ENCODE data around the gene MSX1. TPM values are rescaled to one million over a fixed set of nuclear protein-coding genes. Genes with fewer than 3 reads are reported as not detected.

Gene MSX1
- total RNA-seq, 4 donors from 2014 or later = 1.2 to 4.4 (median 2.5) TPM

GRCh38 chr4:4849524-4850193, 9.8 kb upstream of the MSX1 start:
- peaks cover 49 to 62% (median 53%) of the 10 kb centered on the region in 3 donors for H3K27me3 ChIP-seq
- in situ Hi-C loops (cut with MboI; ENCODE audit: low sequenced_read_pairs in 4 of 4) = no loop called here

GRCh38 chr4:4851081-4851480, 8.4 kb upstream of the MSX1 start:
- in situ Hi-C loops (cut with MboI; ENCODE audit: low sequenced_read_pairs in 4 of 4) = no loop called here
- Histone ChIP-seq H3K36me3 (no peaks in the 10 kb centered on the region), H3K9me3 (no peaks in the 10 kb centered on the region), H3K27ac (no peak overlapping the region), H3K4me3 (no peak overlapping the region), H3K4me1 (peaks cover 0 to 20% of the 10 kb centered on the region in 2 donors), H3K27me3 (peaks cover 60 to 76% (median 65%) of the 10 kb centered on the region in 3 donors)
- ATAC-seq = no peak
- DNase-seq = no peak
- intact Hi-C loops (cut with DNase I; ENCODE audit: low total_unique reads) = no loop called here
- TF ChIP-seq, protein P1, sequence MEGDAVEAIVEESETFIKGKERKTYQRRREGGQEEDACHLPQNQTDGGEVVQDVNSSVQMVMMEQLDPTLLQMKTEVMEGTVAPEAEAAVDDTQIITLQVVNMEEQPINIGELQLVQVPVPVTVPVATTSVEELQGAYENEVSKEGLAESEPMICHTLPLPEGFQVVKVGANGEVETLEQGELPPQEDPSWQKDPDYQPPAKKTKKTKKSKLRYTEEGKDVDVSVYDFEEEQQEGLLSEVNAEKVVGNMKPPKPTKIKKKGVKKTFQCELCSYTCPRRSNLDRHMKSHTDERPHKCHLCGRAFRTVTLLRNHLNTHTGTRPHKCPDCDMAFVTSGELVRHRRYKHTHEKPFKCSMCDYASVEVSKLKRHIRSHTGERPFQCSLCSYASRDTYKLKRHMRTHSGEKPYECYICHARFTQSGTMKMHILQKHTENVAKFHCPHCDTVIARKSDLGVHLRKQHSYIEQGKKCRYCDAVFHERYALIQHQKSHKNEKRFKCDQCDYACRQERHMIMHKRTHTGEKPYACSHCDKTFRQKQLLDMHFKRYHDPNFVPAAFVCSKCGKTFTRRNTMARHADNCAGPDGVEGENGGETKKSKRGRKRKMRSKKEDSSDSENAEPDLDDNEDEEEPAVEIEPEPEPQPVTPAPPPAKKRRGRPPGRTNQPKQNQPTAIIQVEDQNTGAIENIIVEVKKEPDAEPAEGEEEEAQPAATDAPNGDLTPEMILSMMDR (IDR thresholded peaks at IDR 0.05 in 4 of 5, conservative IDR thresholded peaks at IDR 0.05 in 1 of 5) = no peak
- TF ChIP-seq POLR2A (IDR thresholded peaks at IDR 0.05) = no peak

More at GRCh38 chr4:4849524-4850193, 9.8 kb upstream of the MSX1 start:
- Histone ChIP-seq H3K36me3 (no peaks in the 10 kb centered on the region), H3K4me3 (no peak overlapping the region), H3K9me3 (no peaks in the 10 kb centered on the region), H3K4me1 (peaks cover 0 to 13% of the 10 kb centered on the region in 2 donors), H3K27ac (no peak overlapping the region)
- no peak for ATAC-seq
- intact Hi-C loops (cut with DNase I; ENCODE audit: low total_unique reads) = no loop called here
- TF ChIP-seq, protein P1 (IDR thresholded peaks at IDR 0.05 in 4 of 5, conservative IDR thresholded peaks at IDR 0.05 in 1 of 5) = no peak
- TF ChIP-seq POLR2A (IDR thresholded peaks at IDR 0.05) = no peak
- DNase-seq = no peak

DNA sequence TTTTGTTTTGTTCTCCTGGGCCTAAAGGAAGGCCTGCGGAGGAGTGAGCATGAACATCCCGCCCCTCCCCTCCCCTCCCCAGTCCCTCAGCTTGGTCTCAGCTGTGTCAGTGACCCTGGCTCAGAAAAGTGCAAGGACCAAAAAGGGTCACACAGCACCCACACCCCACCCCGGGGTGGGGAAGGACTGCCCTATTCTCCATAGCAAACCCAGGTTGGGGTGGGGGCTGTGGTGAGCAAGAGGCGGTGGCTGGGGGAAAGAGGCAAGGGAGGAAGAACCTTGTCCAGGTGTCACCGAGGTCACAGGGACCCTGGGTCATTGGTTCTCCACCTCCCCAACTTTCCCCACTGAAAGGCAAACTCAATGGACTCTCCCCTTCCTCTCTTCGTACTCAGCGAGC, 7.6 kb upstream of the MSX1 start:
- Histone ChIP-seq H3K36me3 (no peaks in the 10 kb centered on the region), H3K4me1 (peaks cover 4 to 29% of the 10 kb centered on the region in 2 donors), H3K9me3 (no peaks in the 10 kb centered on the region), H3K27me3 (peaks cover 67 to 82% (median 72%) of the 10 kb centered on the region in 3 donors), H3K27ac (no peak overlapping the region), H3K4me3 (no peak overlapping the region)
- in situ Hi-C loops (cut with MboI; ENCODE audit: low sequenced_read_pairs in 4 of 4) = no loop called here
- intact Hi-C loops (cut with DNase I; ENCODE audit: low total_unique reads) = no loop called here
- ATAC-seq (no peak), DNase-seq (no peak)
- TF ChIP-seq POLR2A (IDR thresholded peaks at IDR 0.05) = no peak
- TF ChIP-seq, protein P1 (IDR thresholded peaks at IDR 0.05 in 4 of 5, conservative IDR thresholded peaks at IDR 0.05 in 1 of 5) = no peak

GRCh38 chr4:4852591-4853362, 6.7 kb upstream of the MSX1 start:
- intact Hi-C loops (cut with DNase I; ENCODE audit: low total_unique reads) = no loop called here
- peak overlapping the region; percentile 29 to 46 (median 33) for H3K4me3 ChIP-seq
- H3K27ac ChIP-seq = no peak overlapping the region
- no peak for DNase-seq
- peak; percentile 46 to 57 for ATAC-seq
- H3K27me3 ChIP-seq = peaks cover 75 to 85% (median 81%) of the 10 kb centered on the region in 3 donors
- TF ChIP-seq, protein P1 (IDR thresholded peaks at IDR 0.05 in 4 of 5, conservative IDR thresholded peaks at IDR 0.05 in 1 of 5) = no peak
- no peak for TF ChIP-seq POLR2A (IDR thresholded peaks at IDR 0.05)
- H3K36me3 ChIP-seq = no peaks in the 10 kb centered on the region
- peaks cover 4 to 34% of the 10 kb centered on the region in 2 donors for H3K4me1 ChIP-seq
- H3K9me3 ChIP-seq = no peaks in the 10 kb centered on the region
- in situ Hi-C loops (cut with MboI; ENCODE audit: low sequenced_read_pairs in 4 of 4) = no loop called here
